GM23338 (cell line): ENCODE data around the gene RAMP3. TPM values are rescaled to one million over a fixed set of nuclear protein-coding genes. Genes with fewer than 3 reads are reported as not detected.

Experiments used
- ATAC-seq: fragments of 200-7000 bp; cut with Tn5 transposase; 3 replicates; pipeline ENCODE4 v1.9.1; 2020
- DNase-seq: peaks from one replicate; pipeline ENCODE4 v3.0.0-alpha.2; 2015; ENCODE audit warnings: low spot score
- H2AFZ ChIP-seq: fragments of 200-600 bp; sonication (generic); 2 replicates; pipeline ENCODE4 v1.8.0; 2016; ENCODE audit warnings: antibody characterized with exemption, mild to moderate bottlenecking, moderate library complexity
- H3F3A ChIP-seq: fragments of 200-600 bp; sonication (generic); replicated peaks from 2 replicates; pipeline ENCODE4 v1.8.0; 2017; ENCODE audit warnings: antibody characterized with exemption, mixed run types, low read depth
- H3K27ac ChIP-seq: fragments of 200-600 bp; sonication (generic); 2 replicates; pipeline ENCODE4 v1.6.1; 2016; ENCODE audit warnings: low read depth
- H3K27me3 ChIP-seq: fragments of 200-600 bp; sonication (generic); 2 replicates; pipeline ENCODE4 v1.8.0; 2016; ENCODE audit warnings: mild to moderate bottlenecking, mixed run types, moderate library complexity; ENCODE audit not compliant: insufficient read depth
- H3K36me3 ChIP-seq: fragments of 200-600 bp; sonication (generic); 2 replicates; pipeline ENCODE4 v1.8.0; 2016; ENCODE audit warnings: mild to moderate bottlenecking; ENCODE audit not compliant: insufficient read depth
- H3K4me1 ChIP-seq: fragments of 200-600 bp; sonication (generic); 2 replicates; pipeline ENCODE4 v1.8.0; 2016; ENCODE audit warnings: mild to moderate bottlenecking, moderate library complexity; ENCODE audit not compliant: insufficient read depth
- H3K4me2 ChIP-seq: fragments of 200-600 bp; sonication (generic); 2 replicates; pipeline ENCODE4 v1.7.1; 2017; ENCODE audit warnings: mixed run types
- H3K4me3 ChIP-seq: fragments of 200-600 bp; sonication (generic); 2 replicates; pipeline ENCODE4 v1.6.1; 2016; ENCODE audit warnings: mixed run types
- H3K79me2 ChIP-seq: fragments of 200-600 bp; sonication (generic); replicated peaks from 2 replicates; pipeline ENCODE4 v1.8.0; 2017; ENCODE audit warnings: mild to moderate bottlenecking; ENCODE audit not compliant: insufficient read depth
- H3K9me2 ChIP-seq: fragments of 200-600 bp; sonication (generic); 2 replicates; pipeline ENCODE4 v1.8.0; 2017; ENCODE audit not compliant: insufficient read depth
- H4K20me1 ChIP-seq: fragments of 200-600 bp; sonication (generic); replicated peaks from 2 replicates; pipeline ENCODE4 v1.8.0; 2017; ENCODE audit warnings: mild to moderate bottlenecking; ENCODE audit not compliant: insufficient read depth
- H3K27ac Mint-ChIP-seq: 2 replicates; pipeline ENCODE4 v1.8.0; 2020; ENCODE audit warnings: inconsistent platforms, mild to moderate bottlenecking, moderate library complexity, mixed read lengths
- H3K27me3 Mint-ChIP-seq: 3 replicates; pipeline ENCODE4 v1.8.0; 2022; ENCODE audit warnings: low read depth, mild to moderate bottlenecking, moderate library complexity, mixed read lengths, inconsistent platforms; ENCODE audit not compliant: insufficient read depth, poor library complexity
- H3K36me3 Mint-ChIP-seq: 3 replicates; pipeline ENCODE4 v1.8.0; 2021; ENCODE audit warnings: low read depth, mild to moderate bottlenecking, inconsistent platforms, moderate library complexity, mixed read lengths
- H3K4me1 Mint-ChIP-seq: 3 replicates; pipeline ENCODE4 v1.8.0; 2020; ENCODE audit warnings: mild to moderate bottlenecking, inconsistent platforms, mixed read lengths
- H3K4me3 Mint-ChIP-seq: 3 replicates; pipeline ENCODE4 v1.8.0; 2021; ENCODE audit warnings: moderate library complexity, mild to moderate bottlenecking, inconsistent platforms, mixed read lengths
- H3K9me3 Mint-ChIP-seq: 3 replicates; pipeline ENCODE4 v1.8.0; 2020; ENCODE audit warnings: moderate library complexity, mild to moderate bottlenecking, inconsistent platforms, mixed read lengths
- CREB1 ChIP-seq: fragments of 250-450 bp; sonication (Bioruptor Pico); IDR thresholded peaks from 2 replicates; pipeline ENCODE4 v1.5.0; 2020; ENCODE audit warnings: low read depth, mild to moderate bottlenecking, moderate library complexity
- JUNB ChIP-seq: IDR thresholded peaks from one replicate; pipeline ENCODE4 v1.6.1; 2016; ENCODE audit warnings: antibody characterized with exemption; ENCODE audit not compliant: unreplicated experiment
- ZNF331 ChIP-seq: fragments of 250-450 bp; sonication (Bioruptor Pico); IDR thresholded peaks from 2 replicates; pipeline ENCODE4 v1.5.0; 2020; ENCODE audit warnings: low read depth, mild to moderate bottlenecking, moderate library complexity
- polyA plus RNA-seq: library from polyadenylated mRNA; unstranded; fragments of >200 nt; fragmentation: Nextera tagmentation; extraction: Ambion mirVana; gene quantifications from 2 replicates; pipeline ENCODE4 v1.2.1, GENCODE V29; 2016
- total RNA-seq: library from RNA; depleted of rRNA; stranded (reverse); fragments of >200 nt; shearing (Covaris generic); gene quantifications from 2 replicates; pipeline ENCODE4 v1.2.3, GENCODE V29; 2014
- TF ChIP-seq, protein P1 (sequence below): IDR thresholded peaks from 2 replicates; pipeline ENCODE4 v1.6.1; 2016; ENCODE audit warnings: antibody characterized with exemption
- TF ChIP-seq, protein P2 (sequence below), 2 experiments: fragments of 200-600 bp in 1 of 2; sonication (generic) in 1 of 2; conservative IDR thresholded peaks; 2 replicates each; pipeline versions ENCODE4 v1.5.1 to v1.6.1; 2016 to 2017; ENCODE audit warnings: antibody characterized with exemption in 2 of 2, low read depth in 2 of 2, mild to moderate bottlenecking in 2 of 2, moderate library complexity in 1 of 2

The RAMP3 gene
- total and polyA plus RNA-seq, 2 experiments from 2014 or later: 1.1 to 4.6 TPM

DNA sequence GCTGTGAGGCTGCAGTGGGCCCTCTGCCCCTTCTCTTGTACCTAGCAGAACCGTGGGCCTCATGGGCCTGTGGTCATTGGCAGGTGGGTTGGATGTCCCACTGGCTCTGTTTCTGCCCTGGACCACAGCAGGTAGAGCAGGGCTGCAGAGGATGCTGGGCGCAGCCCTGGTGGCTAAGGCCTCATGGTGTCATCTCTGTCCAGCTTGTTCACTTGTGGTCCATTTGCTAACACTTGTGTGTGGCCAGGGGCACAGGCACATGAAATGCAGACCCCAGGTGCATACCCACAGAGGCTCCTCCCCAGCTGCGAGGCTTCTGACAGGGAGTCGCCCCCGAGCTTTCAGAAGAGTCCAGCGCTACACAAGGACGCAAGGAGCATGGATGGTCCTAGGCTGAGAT, 23.7 kb upstream of the RAMP3 start (continued):
- TF ChIP-seq JUNB (no peak), ZNF331 (CRISPR knock-in tag) (no peak), CREB1 (CRISPR knock-in tag) (no peak)
- TF ChIP-seq, protein P1, sequence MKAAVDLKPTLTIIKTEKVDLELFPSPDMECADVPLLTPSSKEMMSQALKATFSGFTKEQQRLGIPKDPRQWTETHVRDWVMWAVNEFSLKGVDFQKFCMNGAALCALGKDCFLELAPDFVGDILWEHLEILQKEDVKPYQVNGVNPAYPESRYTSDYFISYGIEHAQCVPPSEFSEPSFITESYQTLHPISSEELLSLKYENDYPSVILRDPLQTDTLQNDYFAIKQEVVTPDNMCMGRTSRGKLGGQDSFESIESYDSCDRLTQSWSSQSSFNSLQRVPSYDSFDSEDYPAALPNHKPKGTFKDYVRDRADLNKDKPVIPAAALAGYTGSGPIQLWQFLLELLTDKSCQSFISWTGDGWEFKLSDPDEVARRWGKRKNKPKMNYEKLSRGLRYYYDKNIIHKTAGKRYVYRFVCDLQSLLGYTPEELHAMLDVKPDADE: no peak

DNA sequence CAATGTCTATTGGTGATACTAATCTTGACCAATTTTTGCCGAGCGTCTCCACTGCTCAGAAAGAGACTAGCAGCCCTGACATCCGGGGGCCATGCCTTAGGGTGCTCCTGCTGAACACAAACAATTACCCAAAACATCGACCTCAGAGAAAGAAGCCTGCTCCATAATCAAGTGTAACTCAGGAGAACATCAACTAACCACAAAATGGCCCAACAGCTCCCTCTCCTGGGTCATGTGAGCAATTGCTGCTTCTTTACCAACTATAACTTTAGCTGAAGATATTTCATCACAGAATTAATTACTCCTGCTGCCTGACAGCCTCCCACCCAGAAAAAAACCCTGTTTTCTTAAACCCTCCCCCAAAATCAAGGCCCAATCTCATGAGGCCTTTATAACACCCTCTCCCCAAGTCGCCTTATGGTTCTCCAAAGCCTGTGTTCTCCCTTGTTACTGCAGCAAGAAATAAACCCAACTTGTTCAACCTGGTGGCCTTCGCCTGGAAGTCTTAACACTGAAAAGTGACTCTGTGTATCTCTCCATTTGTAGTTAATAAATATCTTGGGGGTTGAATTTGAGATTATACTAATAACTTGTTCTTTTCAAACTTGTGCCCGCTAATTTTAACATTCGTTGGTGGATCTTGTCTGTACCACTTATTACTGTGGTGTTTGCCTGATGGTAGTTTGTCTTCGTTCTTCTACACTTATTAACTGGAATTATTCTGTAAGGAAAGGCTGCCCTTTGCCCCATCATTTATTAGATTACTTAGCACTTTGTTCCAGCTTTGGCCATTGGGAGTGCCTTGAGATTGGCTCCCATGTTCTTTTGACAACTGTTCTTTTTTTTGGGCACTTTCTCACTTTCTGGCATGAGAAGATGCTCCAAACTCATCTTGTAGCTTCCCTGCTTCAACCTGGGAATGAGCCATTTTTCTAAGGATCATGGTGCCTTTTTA, 21.2 kb upstream of the RAMP3 start:
- Histone ChIP-seq H3K27ac (no peak overlapping the region), H4K20me1 (no peaks in the 10 kb centered on the region), H3K4me2 (no peak overlapping the region), H3K4me3 (no peak overlapping the region), H3K9me2 (no peaks in the 10 kb centered on the region), H3K4me1 (no peaks in the 10 kb centered on the region), H3K79me2 (no peaks in the 10 kb centered on the region), H3K36me3 (no peaks in the 10 kb centered on the region), H3F3A (no peaks in the 10 kb centered on the region), H2AFZ (peak overlapping the region; percentile 25; the same call in 1 of the 2 replicates), H3K27me3 (no peaks in the 10 kb centered on the region)
- ATAC-seq (peak; percentile 87), DNase-seq (peak; percentile 81)
- TF ChIP-seq, protein P1: no peak
- TF ChIP-seq, protein P2, sequence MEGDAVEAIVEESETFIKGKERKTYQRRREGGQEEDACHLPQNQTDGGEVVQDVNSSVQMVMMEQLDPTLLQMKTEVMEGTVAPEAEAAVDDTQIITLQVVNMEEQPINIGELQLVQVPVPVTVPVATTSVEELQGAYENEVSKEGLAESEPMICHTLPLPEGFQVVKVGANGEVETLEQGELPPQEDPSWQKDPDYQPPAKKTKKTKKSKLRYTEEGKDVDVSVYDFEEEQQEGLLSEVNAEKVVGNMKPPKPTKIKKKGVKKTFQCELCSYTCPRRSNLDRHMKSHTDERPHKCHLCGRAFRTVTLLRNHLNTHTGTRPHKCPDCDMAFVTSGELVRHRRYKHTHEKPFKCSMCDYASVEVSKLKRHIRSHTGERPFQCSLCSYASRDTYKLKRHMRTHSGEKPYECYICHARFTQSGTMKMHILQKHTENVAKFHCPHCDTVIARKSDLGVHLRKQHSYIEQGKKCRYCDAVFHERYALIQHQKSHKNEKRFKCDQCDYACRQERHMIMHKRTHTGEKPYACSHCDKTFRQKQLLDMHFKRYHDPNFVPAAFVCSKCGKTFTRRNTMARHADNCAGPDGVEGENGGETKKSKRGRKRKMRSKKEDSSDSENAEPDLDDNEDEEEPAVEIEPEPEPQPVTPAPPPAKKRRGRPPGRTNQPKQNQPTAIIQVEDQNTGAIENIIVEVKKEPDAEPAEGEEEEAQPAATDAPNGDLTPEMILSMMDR (conservative IDR thresholded peaks at IDR 0.05; ENCODE audit: low read depth in 2 of 2): peak; percentile 86 to 91
- Mint-ChIP-seq H3K4me1 (peaks cover 5% of the 10 kb centered on the region; the same call in 2 of the 3 replicates), H3K9me3 (no peaks in the 10 kb centered on the region; the same call in 2 of the 3 replicates), H3K36me3 (no peaks in the 10 kb centered on the region), H3K27ac (no peak overlapping the region), H3K4me3 (no peak overlapping the region), H3K27me3 (peaks cover 3% of the 10 kb centered on the region)
